ENCODE results near the gene CLEC4E. TPM values are rescaled to one million over a fixed set of nuclear protein-coding genes. Genes with fewer than 3 reads are reported as not detected.
A peak's percentile ranks its signal among the peaks of the same experiment; 100 is the strongest.

Gene CLEC4E
- total RNA-seq, 6 donors from 2014 or later, result 3.0 to 30.8 (median 16.3) TPM

GRCh38 chr12:8508910-8509841, 31.5 kb downstream of the CLEC4E start:
- Histone ChIP-seq H3K4me3 (no peak overlapping the region), H3K27me3 (no peaks in the 10 kb centered on the region), H3K4me1 (no peaks in the 10 kb centered on the region), H3K27ac (no peak overlapping the region), H3K36me3 (no peaks in the 10 kb centered on the region), H3K9me3 (no peaks in the 10 kb centered on the region)
- no peak for TF ChIP-seq POLR2A (IDR thresholded peaks at IDR 0.05)
- no peak for TF ChIP-seq EP300 (IDR thresholded peaks at IDR 0.05)
- no peak for TF ChIP-seq CTCF (IDR thresholded peaks at IDR 0.05)
- no peak for TF ChIP-seq POLR2AphosphoS5 (IDR thresholded peaks at IDR 0.05)
- ATAC-seq (ENCODE audit: low FRiP score in 2 of 2) (no peak), DNase-seq (peak in 1 of 2 donors; percentile 34)
- WGBS, 2 donors, result 62 to 66% methylated on average over 8 to 12 of the region's 12 CpGs

- 87% methylated on average over 3 of the region's 3 CpGs; no CpG with 5 or more reads in 1 of the 2 donors for WGBS, 2 donors
- H3K27ac ChIP-seq, result no peak overlapping the region
- no peak overlapping the region for H3K4me3 ChIP-seq
- ATAC-seq (ENCODE audit: low FRiP score in 2 of 2) (no peak), DNase-seq (no peak)
- no peaks in the 10 kb centered on the region for H3K36me3 ChIP-seq
- no peak for TF ChIP-seq POLR2AphosphoS5 (IDR thresholded peaks at IDR 0.05)
- no peak for TF ChIP-seq EP300 (IDR thresholded peaks at IDR 0.05)
- TF ChIP-seq CTCF (IDR thresholded peaks at IDR 0.05), result no peak
- no peak for TF ChIP-seq POLR2A (IDR thresholded peaks at IDR 0.05)
- H3K4me1 ChIP-seq, result no peaks in the 10 kb centered on the region
- no peaks in the 10 kb centered on the region for H3K9me3 ChIP-seq
- H3K27me3 ChIP-seq, result no peaks in the 10 kb centered on the region
Measured at GRCh38 chr12:8508223-8508622, 32.5 kb downstream of the CLEC4E start.

GRCh38 chr12:8507596-8507995, 33.1 kb downstream of the CLEC4E start:
- Histone ChIP-seq H3K36me3 (no peaks in the 10 kb centered on the region), H3K27me3 (no peaks in the 10 kb centered on the region), H3K27ac (no peak overlapping the region), H3K9me3 (no peaks in the 10 kb centered on the region), H3K4me1 (no peaks in the 10 kb centered on the region), H3K4me3 (no peak overlapping the region)
- DNase-seq (no peak), ATAC-seq (ENCODE audit: low FRiP score in 2 of 2) (no peak)
- 77 to 83% methylated on average over 3 of the region's 3 CpGs for WGBS, 2 donors
- TF ChIP-seq CTCF (IDR thresholded peaks at IDR 0.05) (no peak), POLR2A (IDR thresholded peaks at IDR 0.05) (no peak), POLR2AphosphoS5 (IDR thresholded peaks at IDR 0.05) (no peak), EP300 (IDR thresholded peaks at IDR 0.05) (no peak)

- no peak overlapping the region for H3K27ac ChIP-seq
- no peaks in the 10 kb centered on the region for H3K27me3 ChIP-seq
- no peaks in the 10 kb centered on the region for H3K36me3 ChIP-seq
- no peaks in the 10 kb centered on the region for H3K9me3 ChIP-seq
- DNase-seq (no peak), ATAC-seq (ENCODE audit: low FRiP score in 2 of 2) (no peak)
- TF ChIP-seq EP300 (IDR thresholded peaks at IDR 0.05), result no peak
- no peak overlapping the region for H3K4me3 ChIP-seq
- WGBS, 2 donors, result 97 to 98% methylated on average over 1 of the region's 1 CpG
- no peaks in the 10 kb centered on the region for H3K4me1 ChIP-seq
Measured at GRCh38 chr12:8504351-8504750, 36.4 kb downstream of the CLEC4E start.

GRCh38 chr12:8501720-8502119, 39.0 kb downstream of the CLEC4E start:
- WGBS, 2 donors, result 56 to 63% methylated on average over 3 of the region's 3 CpGs
- no peak for ATAC-seq (ENCODE audit: low FRiP score in 2 of 2)

More at GRCh38 chr12:8501720-8502119, 39.0 kb downstream of the CLEC4E start:
- Histone ChIP-seq H3K36me3 (no peaks in the 10 kb centered on the region), H3K9me3 (no peaks in the 10 kb centered on the region), H3K27me3 (no peaks in the 10 kb centered on the region), H3K4me3 (no peak overlapping the region), H3K4me1 (no peaks in the 10 kb centered on the region), H3K27ac (peak overlapping the region in 1 of 4 donors; percentile 49)
- TF ChIP-seq CTCF (IDR thresholded peaks at IDR 0.05), result no peak
- no peak for DNase-seq

Data from upper lobe of left lung (tissue), 6 donors.